Measurements from ENCODE around the gene SPRED2.
"Not testable (repeated sequence)": the region's sequence is repeated elsewhere in the genome, so short reads cannot be mapped to it uniquely, and the experiment has no call there.

SPRED2 gene

GRCh38 chr2:65343386-65343785 lies 89.0 kb downstream of the SPRED2 start:
- ATAC-seq (no peak), DNase-seq (no peak)

- ATAC-seq = no peak
Measured at GRCh38 chr2:65340898-65341681, 91.3 kb downstream of the SPRED2 start.

GRCh38 chr2:65339648-65340047 lies 92.8 kb downstream of the SPRED2 start:
- ATAC-seq (no peak), DNase-seq (no peak)

More at GRCh38 chr2:65340898-65341681, 91.3 kb downstream of the SPRED2 start:
- no peak for DNase-seq

GRCh38 chr2:65338830-65339495 lies 93.4 kb downstream of the SPRED2 start:
- ATAC-seq, DNase-seq: not testable (repeated sequence)

GRCh38 chr2:65337915-65338314 lies 94.5 kb downstream of the SPRED2 start:
- DNase-seq, ATAC-seq: not testable (repeated sequence)

GRCh38 chr2:65334714-65335113 lies 97.7 kb downstream of the SPRED2 start:
- DNase-seq (no peak), ATAC-seq (no peak)

GRCh38 chr2:65331336-65332025 lies 100.9 kb downstream of the SPRED2 start:
- no peak for ATAC-seq
- DNase-seq = no peak

GRCh38 chr2:65329525-65329924 lies 102.9 kb downstream of the SPRED2 start:
- ATAC-seq (no peak), DNase-seq (no peak)

GRCh38 chr2:65326276-65326675 lies 106.1 kb downstream of the SPRED2 start:
- no peak for DNase-seq
- ATAC-seq = no peak

- ATAC-seq = no peak
- DNase-seq = no peak
Measured at GRCh38 chr2:65325066-65325465, 107.3 kb downstream of the SPRED2 start.

- ATAC-seq (no peak), DNase-seq (no peak)
Measured at GRCh38 chr2:65320946-65321345, 111.5 kb downstream of the SPRED2 start.

GRCh38 chr2:65320042-65320725 lies 112.2 kb downstream of the SPRED2 start:
- DNase-seq (no peak), ATAC-seq (peak; percentile 91)

- ATAC-seq (no peak), DNase-seq (no peak)
Measured at GRCh38 chr2:65319674-65320041, 112.7 kb downstream of the SPRED2 start.

GRCh38 chr2:65319072-65319673 lies 113.2 kb downstream of the SPRED2 start:
- DNase-seq = no peak

GRCh38 chr2:65317841-65318240 lies 114.6 kb downstream of the SPRED2 start:
- no peak for DNase-seq
- ATAC-seq = no peak

More at GRCh38 chr2:65319072-65319673, 113.2 kb downstream of the SPRED2 start:
- no peak for ATAC-seq

GRCh38 chr2:65317351-65317750 lies 115.0 kb downstream of the SPRED2 start:
- DNase-seq, ATAC-seq: not testable (repeated sequence)

GRCh38 chr2:65316072-65316471 lies 116.3 kb downstream of the SPRED2 start:
- DNase-seq = no peak
- no peak for ATAC-seq

- no peak for DNase-seq
- ATAC-seq = no peak
Measured at GRCh38 chr2:65314801-65315441, 117.5 kb downstream of the SPRED2 start.

- no peak for DNase-seq
Measured at GRCh38 chr2:65313954-65314256, 118.5 kb downstream of the SPRED2 start.

GRCh38 chr2:65313126-65313953 lies 119.1 kb downstream of the SPRED2 start:
- DNase-seq (no peak), ATAC-seq (no peak)

More at GRCh38 chr2:65313954-65314256, 118.5 kb downstream of the SPRED2 start:
- ATAC-seq = no peak

- ATAC-seq (no peak), DNase-seq (no peak)
Measured at GRCh38 chr2:65311596-65311995, 120.8 kb downstream of the SPRED2 start.

All from stimulated activated naive CD8-positive, alpha-beta T cell treated with anti-CD3 and anti-CD28 coated beads, Interleukin-15, Interleukin-2, amounts not matched to agents 100 U/mL and 50 U/mL, for 24 hours (primary cell).